DMS153 treated with DMSO at 0.1 percent for 48 hours (cell line): ENCODE results near the gene CFAP61.

ENCODE experiments used
- DNase-seq: peaks from one replicate; lab custom pipeline; 2025; ENCODE audit not compliant: unreplicated experiment; lab: John Stamatoyannopoulos, UW

Gene CFAP61

GRCh38 chr20:20173254-20173653 is 120.9 kb downstream of the CFAP61 start:
- no peak for DNase-seq

GRCh38 chr20:20174089-20174835 is 121.9 kb downstream of the CFAP61 start:
- DNase-seq, result no peak

- no peak for DNase-seq
Measured at GRCh38 chr20:20181322-20181721, 129.0 kb downstream of the CFAP61 start.

GRCh38 chr20:20184149-20184548 is 131.8 kb downstream of the CFAP61 start:
- no peak for DNase-seq

GRCh38 chr20:20184706-20185105 is 132.4 kb downstream of the CFAP61 start:
- DNase-seq, result no peak

GRCh38 chr20:20188647-20189046 is 136.3 kb downstream of the CFAP61 start:
- no peak for DNase-seq

- DNase-seq, result no peak
Measured at GRCh38 chr20:20192366-20192765, 140.0 kb downstream of the CFAP61 start.

GRCh38 chr20:20195021-20195705 is 142.8 kb downstream of the CFAP61 start:
- DNase-seq, result no peak

GRCh38 chr20:20196610-20197009 is 144.3 kb downstream of the CFAP61 start:
- no peak for DNase-seq

GRCh38 chr20:20198011-20198410 is 145.7 kb downstream of the CFAP61 start:
- DNase-seq, result no peak

- peak; percentile 25 for DNase-seq
Measured at GRCh38 chr20:20199361-20200160, 147.2 kb downstream of the CFAP61 start.

GRCh38 chr20:20201124-20201523 is 148.8 kb downstream of the CFAP61 start:
- DNase-seq, result no peak

- DNase-seq, result no peak
Measured at GRCh38 chr20:20201639-20202038, 149.3 kb downstream of the CFAP61 start.

- no peak for DNase-seq
Measured at GRCh38 chr20:20202768-20203167, 150.4 kb downstream of the CFAP61 start.

- no peak for DNase-seq
Measured at GRCh38 chr20:20203784-20204183, 151.5 kb downstream of the CFAP61 start.

GRCh38 chr20:20204256-20204655 is 151.9 kb downstream of the CFAP61 start:
- DNase-seq, result no peak

GRCh38 chr20:20205141-20205861 is 153.0 kb downstream of the CFAP61 start:
- DNase-seq, result peak; percentile 50

GRCh38 chr20:20205862-20206236 is 153.5 kb downstream of the CFAP61 start:
- no peak for DNase-seq

- DNase-seq, result no peak
Measured at GRCh38 chr20:20206788-20207187, 154.5 kb downstream of the CFAP61 start.

- DNase-seq, result peak; percentile 30
Measured at GRCh38 chr20:20207291-20207690, 155.0 kb downstream of the CFAP61 start.

GRCh38 chr20:20207872-20208271 is 155.5 kb downstream of the CFAP61 start:
- DNase-seq, result no peak
